HG03196 (cell line): Measurements from ENCODE around the gene PRG2.

Source experiments
- ATAC-seq: cut with Tn5 transposase; IDR thresholded peaks from one replicate; pipeline ENCODE4 v1.9.1; 2021; ENCODE audit not compliant: unreplicated experiment

The PRG2 gene

GRCh38 chr11:57397394-57397990, 7.0 kb upstream of the PRG2 start:
- no peak for ATAC-seq

GRCh38 chr11:57396744-57397143, 6.3 kb upstream of the PRG2 start:
- no peak for ATAC-seq

- no peak for ATAC-seq
Observed at GRCh38 chr11:57395905-57396623, 5.6 kb upstream of the PRG2 start.

- no peak for ATAC-seq
Observed at GRCh38 chr11:57394203-57394965, 3.9 kb upstream of the PRG2 start.

- ATAC-seq = no peak
Observed at GRCh38 chr11:57392763-57393105, 2.3 kb upstream of the PRG2 start.

GRCh38 chr11:57392066-57392762, 1.8 kb upstream of the PRG2 start:
- no peak for ATAC-seq

- ATAC-seq = no peak
Observed at GRCh38 chr11:57391539-57391938, 1.1 kb upstream of the PRG2 start.

GRCh38 chr11:57391111-57391510, 661 bp upstream of the PRG2 start:
- ATAC-seq = no peak

- no peak for ATAC-seq
Observed at GRCh38 chr11:57387289-57388030, 3.0 kb downstream of the PRG2 start.

GRCh38 chr11:57386178-57386940, 4.1 kb downstream of the PRG2 start:
- no peak for ATAC-seq

GRCh38 chr11:57380975-57381374, 9.5 kb downstream of the PRG2 start, which contains the start of gene PRG3:
Gene PRG3, minus strand, starts transcription at chr11:57381150. Its CDS starts 442 bp downstream, at chr11:57380708.
- ATAC-seq = no peak

- ATAC-seq = no peak
Observed at GRCh38 chr11:57379732-57380131, 10.7 kb downstream of the PRG2 start.

- ATAC-seq = no peak
Observed at GRCh38 chr11:57378186-57378585, 12.3 kb downstream of the PRG2 start.

- no peak for ATAC-seq
Observed at GRCh38 chr11:57377107-57377506, 13.3 kb downstream of the PRG2 start.

GRCh38 chr11:57376095-57377090, 14.1 kb downstream of the PRG2 start:
- ATAC-seq = no peak

- no peak for ATAC-seq
Observed at GRCh38 chr11:57375490-57375889, 15.0 kb downstream of the PRG2 start.

- no peak for ATAC-seq
Observed at GRCh38 chr11:57374966-57375365, 15.5 kb downstream of the PRG2 start.

- ATAC-seq = no peak
Observed at GRCh38 chr11:57373146-57373545, 17.3 kb downstream of the PRG2 start.

- ATAC-seq = no peak
Observed at GRCh38 chr11:57370941-57371340, 19.5 kb downstream of the PRG2 start.
